ENCODE measurements around the gene STKLD1.

DNA sequence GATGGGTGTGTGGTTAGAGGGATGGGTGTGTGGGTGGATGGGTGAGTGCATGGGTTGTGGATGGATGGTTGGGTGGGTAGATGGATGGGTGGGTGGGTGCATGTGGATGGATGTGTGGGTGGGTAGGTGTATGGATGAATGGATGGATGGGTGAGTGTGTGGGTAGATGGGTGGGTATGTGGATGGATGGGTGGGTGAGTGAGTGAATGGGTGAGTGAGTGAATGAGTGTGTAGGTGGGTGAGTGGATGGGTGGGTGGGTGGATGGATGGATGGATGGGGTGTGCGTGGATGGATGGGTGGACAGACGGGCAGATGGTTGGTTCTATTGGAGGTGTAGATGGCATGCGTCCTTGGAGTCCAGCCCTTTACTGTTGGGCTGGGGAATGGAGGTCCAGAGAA lies 17.2 kb downstream of the STKLD1 start:
- TF ChIP-seq, protein P1, sequence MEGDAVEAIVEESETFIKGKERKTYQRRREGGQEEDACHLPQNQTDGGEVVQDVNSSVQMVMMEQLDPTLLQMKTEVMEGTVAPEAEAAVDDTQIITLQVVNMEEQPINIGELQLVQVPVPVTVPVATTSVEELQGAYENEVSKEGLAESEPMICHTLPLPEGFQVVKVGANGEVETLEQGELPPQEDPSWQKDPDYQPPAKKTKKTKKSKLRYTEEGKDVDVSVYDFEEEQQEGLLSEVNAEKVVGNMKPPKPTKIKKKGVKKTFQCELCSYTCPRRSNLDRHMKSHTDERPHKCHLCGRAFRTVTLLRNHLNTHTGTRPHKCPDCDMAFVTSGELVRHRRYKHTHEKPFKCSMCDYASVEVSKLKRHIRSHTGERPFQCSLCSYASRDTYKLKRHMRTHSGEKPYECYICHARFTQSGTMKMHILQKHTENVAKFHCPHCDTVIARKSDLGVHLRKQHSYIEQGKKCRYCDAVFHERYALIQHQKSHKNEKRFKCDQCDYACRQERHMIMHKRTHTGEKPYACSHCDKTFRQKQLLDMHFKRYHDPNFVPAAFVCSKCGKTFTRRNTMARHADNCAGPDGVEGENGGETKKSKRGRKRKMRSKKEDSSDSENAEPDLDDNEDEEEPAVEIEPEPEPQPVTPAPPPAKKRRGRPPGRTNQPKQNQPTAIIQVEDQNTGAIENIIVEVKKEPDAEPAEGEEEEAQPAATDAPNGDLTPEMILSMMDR (conservative IDR thresholded peaks at IDR 0.05; ENCODE audit: low read length): no peak
- TF ChIP-seq EZH2phosphoT487 (IDR thresholded peaks at IDR 0.05; ENCODE audit: borderline replicate concordance): no peak

Data from Loucy (cell line).